ENCODE results near the gene NRG2. TPM values are rescaled to one million over a fixed set of nuclear protein-coding genes. Genes with fewer than 3 reads are reported as not detected.

NRG2 gene
- total RNA-seq, 1 donor from 2014 or later: 12.8 TPM

- Histone ChIP-seq H3K27ac (no peak overlapping the region), H3K4me3 (no peak overlapping the region), H3K27me3 (no peaks in the 10 kb centered on the region), H3K9me3 (no peaks in the 10 kb centered on the region), H3K36me3 (no peaks in the 10 kb centered on the region), H3K4me1 (peaks cover 0 to 7% of the 10 kb centered on the region in 2 donors)
- TF ChIP-seq CTCF (IDR thresholded peaks at IDR 0.05): no peak
- intact Hi-C loops (cut with DNase I): no loop called here
- DNase-seq (ENCODE audit: low spot score in 2 of 2): no peak
Observed at GRCh38 chr5:139969318-139969717, 73.8 kb downstream of the NRG2 start.

- no peak overlapping the region for H3K27ac ChIP-seq
- H3K4me1 ChIP-seq: peaks cover 0 to 7% of the 10 kb centered on the region in 2 donors
- no peaks in the 10 kb centered on the region for H3K36me3 ChIP-seq
- H3K9me3 ChIP-seq: no peaks in the 10 kb centered on the region
- no peaks in the 10 kb centered on the region for H3K27me3 ChIP-seq
- peak; percentile 25 to 90 for DNase-seq (ENCODE audit: low spot score in 2 of 2)
- TF ChIP-seq CTCF (IDR thresholded peaks at IDR 0.05): peak; percentile 96 to 99 (median 98)
- intact Hi-C loops (cut with DNase I): loop anchor here (1.0 kb wide), 1 partner anchor 181 kb away; no protein-coding TSS in a partner anchor
- peak overlapping the region in 1 of 2 donors; percentile 14 for H3K4me3 ChIP-seq
Observed at GRCh38 chr5:139968547-139969261, 74.4 kb downstream of the NRG2 start.

GRCh38 chr5:139967353-139967752 lies 75.7 kb downstream of the NRG2 start:
- intact Hi-C loops (cut with DNase I): no loop called here
- DNase-seq (ENCODE audit: low spot score in 2 of 2): no peak
- H3K4me3 ChIP-seq: no peak overlapping the region
- TF ChIP-seq CTCF (IDR thresholded peaks at IDR 0.05): no peak
- no peaks in the 10 kb centered on the region for H3K36me3 ChIP-seq
- H3K9me3 ChIP-seq: no peaks in the 10 kb centered on the region
- H3K27me3 ChIP-seq: no peaks in the 10 kb centered on the region
- H3K27ac ChIP-seq: no peak overlapping the region
- H3K4me1 ChIP-seq: peaks cover 0 to 7% of the 10 kb centered on the region in 2 donors

- Histone ChIP-seq H3K27ac (no peak overlapping the region), H3K9me3 (no peaks in the 10 kb centered on the region), H3K4me1 (peaks cover 0 to 7% of the 10 kb centered on the region in 2 donors), H3K4me3 (no peak overlapping the region), H3K27me3 (no peaks in the 10 kb centered on the region), H3K36me3 (no peaks in the 10 kb centered on the region)
- intact Hi-C loops (cut with DNase I): no loop called here
- no peak for TF ChIP-seq CTCF (IDR thresholded peaks at IDR 0.05)
- no peak for DNase-seq (ENCODE audit: low spot score in 2 of 2)
Observed at GRCh38 chr5:139966856-139967255, 76.2 kb downstream of the NRG2 start.

- Histone ChIP-seq H3K27ac (no peak overlapping the region), H3K36me3 (no peaks in the 10 kb centered on the region), H3K4me3 (no peak overlapping the region), H3K9me3 (no peaks in the 10 kb centered on the region), H3K4me1 (peaks cover 0 to 7% of the 10 kb centered on the region in 2 donors), H3K27me3 (no peaks in the 10 kb centered on the region)
- TF ChIP-seq CTCF (IDR thresholded peaks at IDR 0.05): no peak
- intact Hi-C loops (cut with DNase I): no loop called here
- DNase-seq (ENCODE audit: low spot score in 2 of 2): no peak
Observed at GRCh38 chr5:139964994-139965565, 78.0 kb downstream of the NRG2 start.

Data from ascending aorta (tissue), 2 donors.